HepG2 (cell line): Measurements from ENCODE around the gene NGFR. TPM values are rescaled to one million over a fixed set of nuclear protein-coding genes. Genes with fewer than 3 reads are reported as not detected.

Source experiments
- AKAP8 ChIP-seq: sonication (generic); formaldehyde crosslinking; IDR thresholded peaks from 2 replicates; pipeline ENCODE4 v1.5.1; 2020; ENCODE audit warnings: mild to moderate bottlenecking, missing genetic modification reagents
- EED ChIP-seq: sonication (generic); formaldehyde crosslinking; IDR thresholded peaks from 2 replicates; pipeline ENCODE4 v1.5.0; 2020; ENCODE audit warnings: mild to moderate bottlenecking, missing genetic modification reagents
- FOSL2 ChIP-seq: sonication (generic); formaldehyde crosslinking; IDR thresholded peaks from 2 replicates; pipeline ENCODE4 v1.4.0; 2020; ENCODE audit warnings: missing genetic modification reagents
- FOXK2 ChIP-seq: fragments of 450-650 bp; IDR thresholded peaks from 2 replicates; pipeline ENCODE4 v1.6.1; 2016
- HMGA1 ChIP-seq: sonication (generic); formaldehyde crosslinking; conservative IDR thresholded peaks from 2 replicates; pipeline ENCODE4 v1.4.0; 2020; ENCODE audit warnings: missing genetic modification reagents
- HNF1B ChIP-seq: sonication (generic); formaldehyde crosslinking; IDR thresholded peaks from 2 replicates; pipeline ENCODE4 v1.5.1; 2020; ENCODE audit warnings: mild to moderate bottlenecking, moderate library complexity, missing genetic modification reagents
- NRL ChIP-seq: sonication (generic); formaldehyde crosslinking; IDR thresholded peaks from 2 replicates; pipeline ENCODE4 v1.5.0; 2020; ENCODE audit warnings: missing genetic modification reagents, mild to moderate bottlenecking, moderate library complexity, borderline replicate concordance
- POLR2A ChIP-seq, 2 experiments: IDR thresholded peaks; 2 replicates each; pipeline ENCODE4 v1.6.1; 2011; ENCODE audit warnings: low read depth in 2 of 2, low read length in 2 of 2, mild to moderate bottlenecking in 1 of 2, moderate library complexity in 1 of 2; ENCODE audit not compliant: insufficient read depth in 1 of 2
- RBAK ChIP-seq: sonication (generic); formaldehyde crosslinking; IDR thresholded peaks from 2 replicates; pipeline ENCODE4 v1.5.1; 2020; ENCODE audit warnings: mild to moderate bottlenecking, missing genetic modification reagents
- STAT6 ChIP-seq: sonication (generic); formaldehyde crosslinking; IDR thresholded peaks from 2 replicates; pipeline ENCODE4 v1.4.0; 2020; ENCODE audit warnings: missing genetic modification reagents, mild to moderate bottlenecking, borderline replicate concordance
- YEATS2 ChIP-seq: sonication (generic); formaldehyde crosslinking; IDR thresholded peaks from 2 replicates; pipeline ENCODE4 v1.4.0; 2020; ENCODE audit warnings: missing genetic modification reagents, borderline replicate concordance
- ZBTB14 ChIP-seq: sonication (generic); formaldehyde crosslinking; IDR thresholded peaks from 2 replicates; pipeline ENCODE4 v1.4.0; 2020; ENCODE audit warnings: missing genetic modification reagents
- ZMAT3 ChIP-seq: sonication (generic); formaldehyde crosslinking; conservative IDR thresholded peaks from 2 replicates; pipeline ENCODE4 v1.7.0; 2021; ENCODE audit warnings: missing genetic modification reagents
- ZNF143 ChIP-seq: sonication (generic); formaldehyde crosslinking; IDR thresholded peaks from 2 replicates; pipeline ENCODE4 v1.4.0; 2020; ENCODE audit warnings: missing genetic modification reagents
- ZNF367 ChIP-seq: sonication (generic); formaldehyde crosslinking; IDR thresholded peaks from 2 replicates; pipeline ENCODE4 v1.4.0; 2020; ENCODE audit warnings: missing genetic modification reagents, borderline replicate concordance
- ZNF382 ChIP-seq: sonication (generic); formaldehyde crosslinking; IDR thresholded peaks from 2 replicates; pipeline ENCODE4 v1.5.0; 2020; ENCODE audit warnings: missing genetic modification reagents, mild to moderate bottlenecking, borderline replicate concordance
- ZNF432 ChIP-seq: sonication (generic); formaldehyde crosslinking; IDR thresholded peaks from 2 replicates; pipeline ENCODE4 v1.5.0; 2020; ENCODE audit warnings: missing genetic modification reagents, mild to moderate bottlenecking, borderline replicate concordance
- ZNF451 ChIP-seq: sonication (generic); formaldehyde crosslinking; IDR thresholded peaks from 2 replicates; pipeline ENCODE4 v1.5.0; 2020; ENCODE audit warnings: mild to moderate bottlenecking, missing genetic modification reagents
- ZNF460 ChIP-seq: sonication (generic); formaldehyde crosslinking; IDR thresholded peaks from 2 replicates; pipeline ENCODE4 v1.5.1; 2020; ENCODE audit warnings: missing genetic modification reagents, mild to moderate bottlenecking, borderline replicate concordance
- ZNF639 ChIP-seq: conservative IDR thresholded peaks from 2 replicates; pipeline ENCODE4 v1.6.1; 2018; ENCODE audit warnings: missing genetic modification reagents
- ZNF747 ChIP-seq: sonication (generic); formaldehyde crosslinking; IDR thresholded peaks from 2 replicates; pipeline ENCODE4 v1.8.1; 2023; ENCODE audit warnings: missing genetic modification reagents, mild to moderate bottlenecking, borderline replicate concordance
- ZNF816 ChIP-seq: sonication (generic); formaldehyde crosslinking; IDR thresholded peaks from 2 replicates; pipeline ENCODE4 v1.8.0; 2022; ENCODE audit warnings: missing genetic modification reagents, mild to moderate bottlenecking, borderline replicate concordance
- ZNF83 ChIP-seq: sonication (generic); formaldehyde crosslinking; IDR thresholded peaks from 2 replicates; pipeline ENCODE4 v1.4.0; 2020; ENCODE audit warnings: missing genetic modification reagents, mild to moderate bottlenecking, borderline replicate concordance
- ZNF891 ChIP-seq: sonication (generic); formaldehyde crosslinking; IDR thresholded peaks from 2 replicates; pipeline ENCODE4 v1.5.0; 2020; ENCODE audit warnings: mild to moderate bottlenecking, missing genetic modification reagents
- ZSCAN12 ChIP-seq: sonication (generic); formaldehyde crosslinking; IDR thresholded peaks from 2 replicates; pipeline ENCODE4 v1.9.0; 2021; ENCODE audit warnings: mild to moderate bottlenecking, missing genetic modification reagents
- polyA plus RNA-seq, 8 experiments: library from polyadenylated mRNA; depleted of rRNA in 3 of 8; stranded (reverse) in 7 of 8; unstranded in 1 of 8; fragments of >200 nt; fragmentation: Illumina TruSeq in 4 of 8; extraction: Trizol in 4 of 8; gene quantifications; 2 replicates each; pipeline versions ENCODE4 v1.2.1 to v1.2.3, GENCODE V29; 2011 to 2016; ENCODE audit warnings: low read depth in 4 of 8, missing spikeins in 1 of 8, mixed read lengths in 1 of 8; ENCODE audit not compliant: insufficient read depth in 1 of 8
- total RNA-seq, 5 experiments: library from RNA; depleted of rRNA; stranded (reverse); fragments of >200 nt; fragmentation: Illumina TruSeq; extraction: Trizol; gene quantifications; 2 replicates each; pipeline ENCODE4 v1.2.3, GENCODE V29; 2016; ENCODE audit warnings: low read depth in 1 of 5

Gene NGFR
- total and polyA plus RNA-seq, 2 of the 13 experiments (the other 11 are each of a cell fraction or from before 2014, with no cell fraction given) = 1.1 to 1.8 TPM

- TF ChIP-seq ZNF639 (CRISPR knock-in tag) (peak; percentile 71; the same call in 1 of the 2 replicates), ZNF451 (CRISPR knock-in tag) (peak; percentile 94), EED (peak; percentile 76; the same call in 1 of the 2 replicates), ZNF143 (CRISPR knock-in tag) (no peak), ZSCAN12 (CRISPR knock-in tag) (no peak), STAT6 (CRISPR knock-in tag) (no peak), HNF1B (CRISPR knock-in tag) (no peak), FOSL2 (CRISPR knock-in tag) (peak; percentile 49), ZNF891 (peak; percentile 96), HMGA1 (CRISPR knock-in tag) (no peak), AKAP8 (CRISPR knock-in tag) (no peak), ZNF367 (CRISPR knock-in tag) (no peak), NRL (CRISPR knock-in tag) (peak; percentile 93; the same call in 1 of the 2 replicates), POLR2A (IDR thresholded peaks at IDR 0.05; ENCODE audit: insufficient read depth in 1 of 2, low read depth in 2 of 2, low read length in 2 of 2) (peak in 1 of 2 experiments; percentile 72; a peak in 3 of 4 replicates), YEATS2 (CRISPR knock-in tag) (peak; percentile 42), ZNF432 (CRISPR knock-in tag) (no peak), ZMAT3 (peak; percentile 66; the same call in 1 of the 2 replicates), ZNF816 (no peak), ZNF747 (peak; percentile 54; the same call in 1 of the 2 replicates), ZNF382 (CRISPR knock-in tag) (no peak), FOXK2 (peak; percentile 11; the same call in 1 of the 2 replicates), ZNF83 (CRISPR knock-in tag) (peak; percentile 97), RBAK (CRISPR knock-in tag) (no peak), ZBTB14 (CRISPR knock-in tag) (no peak), ZNF460 (no peak; the same call in 1 of the 2 replicates)
Observed at GRCh38 chr17:49515196-49515770, 20.2 kb downstream of the NGFR start (continued).
